HG02852 (cell line): ENCODE measurements around the gene OSBPL8.
"Not testable (repeated sequence)": the region's sequence is repeated elsewhere in the genome, so short reads cannot be mapped to it uniquely, and the experiment has no call there.

Source experiments
- ATAC-seq: cut with Tn5 transposase; IDR thresholded peaks from one replicate; pipeline ENCODE4 v1.9.1; 2021; ENCODE audit warnings: mild to moderate bottlenecking, moderate library complexity; ENCODE audit not compliant: unreplicated experiment

The OSBPL8 gene

DNA sequence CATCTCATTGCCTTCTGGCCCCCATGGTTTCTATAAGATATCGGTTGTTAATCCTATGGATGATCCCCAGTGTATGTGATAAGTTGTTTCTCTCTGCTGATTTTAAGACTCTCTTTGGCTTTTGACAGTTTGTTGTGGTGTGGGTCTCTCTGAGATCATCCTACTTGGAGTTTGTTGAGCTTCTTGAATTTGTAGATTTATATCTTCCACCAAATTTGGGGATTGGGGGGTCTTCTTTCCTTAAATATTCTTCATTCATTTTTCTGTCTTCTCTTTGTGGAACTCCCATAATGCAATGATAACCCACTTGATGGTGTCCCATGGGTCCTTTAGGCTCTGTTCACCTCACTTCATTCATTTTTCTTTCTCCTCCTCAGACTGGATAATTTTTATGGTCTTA, 191.3 kb downstream of the OSBPL8 start:
- no peak for ATAC-seq

DNA sequence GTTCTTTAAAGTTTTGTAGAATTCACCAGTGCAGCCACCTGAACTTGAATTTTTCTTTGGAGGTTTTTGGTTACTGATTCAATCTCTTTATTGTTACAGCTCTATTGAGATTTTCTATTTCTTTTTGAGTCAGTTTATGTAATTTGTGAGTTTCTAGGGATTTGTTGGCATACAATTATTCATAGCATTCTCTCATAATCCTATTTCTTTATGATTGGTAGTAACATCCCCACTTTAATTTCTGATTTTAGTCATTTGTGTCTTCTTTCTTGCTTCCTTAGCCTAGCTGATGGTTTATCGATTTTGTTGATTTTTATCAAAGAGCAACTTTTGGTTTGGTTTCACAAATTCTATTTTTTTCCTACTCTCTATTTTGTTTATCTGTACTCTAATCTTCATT, 193.4 kb downstream of the OSBPL8 start:
- ATAC-seq, result no peak

DNA sequence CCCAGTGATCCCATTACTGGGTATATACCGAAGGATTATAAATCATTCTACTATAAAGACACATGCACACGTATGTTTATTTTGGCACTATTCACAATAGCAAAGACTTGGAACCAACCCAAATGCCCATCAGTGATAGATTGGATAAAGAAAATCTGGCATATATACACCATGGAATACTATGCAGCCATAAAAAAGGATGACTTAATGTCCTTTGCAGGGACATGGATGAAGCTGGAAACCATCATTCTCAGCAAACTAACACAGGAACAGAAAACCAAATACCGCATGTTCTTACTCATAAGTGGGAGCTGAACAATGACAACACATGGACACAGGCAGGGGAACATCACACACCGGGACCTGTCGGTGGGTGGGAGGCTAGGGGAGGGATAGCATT, 195.4 kb downstream of the OSBPL8 start:
- not testable (repeated sequence) for ATAC-seq

DNA sequence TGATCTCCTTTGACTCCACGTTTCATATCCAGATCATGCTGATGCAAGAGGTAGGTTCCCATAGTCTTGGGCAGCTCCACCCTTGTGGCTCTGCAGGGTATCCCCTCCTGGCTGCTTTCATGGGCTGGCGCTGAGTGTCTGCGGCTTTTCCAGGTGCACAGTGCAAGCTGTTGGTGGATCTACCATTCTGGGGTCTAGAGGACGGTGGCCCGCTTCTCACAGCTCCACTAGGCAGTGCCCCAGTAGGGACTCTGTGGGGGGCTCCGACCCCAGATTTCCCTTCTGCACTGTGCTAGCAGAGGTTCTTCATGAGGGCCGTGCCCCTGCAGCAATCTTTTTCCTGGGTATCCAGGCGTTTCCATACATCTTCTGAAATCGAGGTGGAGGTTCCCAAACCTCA, 199.3 kb downstream of the OSBPL8 start:
- no peak for ATAC-seq

GRCh38 chr12:76356071-76356470, 203.5 kb downstream of the OSBPL8 start:
- no peak for ATAC-seq

DNA sequence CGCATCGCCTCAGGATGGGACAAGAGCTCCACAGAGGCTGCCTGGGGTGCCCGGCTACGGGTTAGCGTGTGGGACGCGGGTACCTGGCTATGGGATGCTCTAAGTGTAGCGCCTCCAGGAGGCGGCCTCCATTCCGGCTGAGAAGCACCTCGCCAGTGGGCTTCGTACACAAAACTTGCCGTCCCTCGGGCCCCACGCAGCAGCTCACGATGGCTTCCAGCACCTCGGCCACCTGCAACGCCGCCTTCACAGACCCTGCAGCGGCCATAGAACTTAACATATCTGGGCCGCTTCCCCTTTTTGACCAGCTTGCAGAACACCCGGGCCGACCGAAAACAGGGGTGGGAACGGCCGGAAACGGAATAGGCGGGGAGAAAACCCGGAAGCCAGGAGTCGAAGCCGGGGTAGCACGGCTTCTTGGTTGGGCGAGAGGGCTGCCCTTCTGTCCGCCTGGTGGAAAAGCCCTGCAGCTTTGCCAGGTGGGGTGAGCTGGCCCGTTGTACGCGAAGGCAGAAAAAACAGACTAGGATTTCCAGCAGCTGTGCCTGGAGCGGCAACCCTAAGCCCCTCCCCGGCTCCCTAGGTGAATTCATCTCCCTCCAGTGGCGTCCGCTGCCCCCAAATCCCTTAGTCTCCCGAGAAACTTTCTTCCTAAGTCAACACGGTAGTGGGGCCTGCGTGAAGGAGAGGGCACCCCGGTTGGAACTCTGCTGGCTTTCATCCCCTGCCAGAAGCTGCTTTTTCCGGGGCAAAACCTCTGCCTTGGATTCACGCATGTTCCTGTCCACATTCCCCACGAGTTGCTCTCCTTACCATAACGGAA, 211.3 kb downstream of the OSBPL8 start, which contains the start of gene BBS10:
Gene BBS10, minus strand, starts transcription at position 337 of the 823 bp plus-strand sequence. Its CDS starts 57 bp downstream, at position 280.
- peak; percentile 96 for ATAC-seq

GRCh38 chr12:76346798-76347420, 212.7 kb downstream of the OSBPL8 start:
- peak; percentile 27 for ATAC-seq

- no peak for ATAC-seq
These were observed 213.3 kb downstream of the OSBPL8 start for GRCh38 chr12:76346236-76346635.

DNA sequence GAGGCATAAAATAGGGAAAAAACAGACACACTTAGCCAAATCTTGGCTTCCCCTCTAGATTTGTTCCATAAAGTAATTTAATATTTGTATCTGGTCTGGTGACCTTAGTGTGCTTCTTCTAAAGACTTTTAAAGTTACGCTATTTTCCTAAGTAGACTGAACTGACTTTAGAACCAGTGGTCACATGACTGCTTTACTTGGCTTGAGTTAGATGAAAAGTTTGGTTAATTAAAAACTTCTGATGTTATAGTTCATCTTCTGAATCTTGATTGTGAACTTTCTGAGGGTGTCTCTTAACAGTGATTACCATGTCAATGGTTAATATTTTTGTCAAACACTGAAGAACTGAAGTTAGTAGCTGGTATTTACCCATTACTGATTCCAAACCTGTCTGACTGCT, 214.0 kb downstream of the OSBPL8 start:
- no peak for ATAC-seq

- no peak for ATAC-seq
These were observed 218.0 kb downstream of the OSBPL8 start for GRCh38 chr12:76341436-76342030.

DNA sequence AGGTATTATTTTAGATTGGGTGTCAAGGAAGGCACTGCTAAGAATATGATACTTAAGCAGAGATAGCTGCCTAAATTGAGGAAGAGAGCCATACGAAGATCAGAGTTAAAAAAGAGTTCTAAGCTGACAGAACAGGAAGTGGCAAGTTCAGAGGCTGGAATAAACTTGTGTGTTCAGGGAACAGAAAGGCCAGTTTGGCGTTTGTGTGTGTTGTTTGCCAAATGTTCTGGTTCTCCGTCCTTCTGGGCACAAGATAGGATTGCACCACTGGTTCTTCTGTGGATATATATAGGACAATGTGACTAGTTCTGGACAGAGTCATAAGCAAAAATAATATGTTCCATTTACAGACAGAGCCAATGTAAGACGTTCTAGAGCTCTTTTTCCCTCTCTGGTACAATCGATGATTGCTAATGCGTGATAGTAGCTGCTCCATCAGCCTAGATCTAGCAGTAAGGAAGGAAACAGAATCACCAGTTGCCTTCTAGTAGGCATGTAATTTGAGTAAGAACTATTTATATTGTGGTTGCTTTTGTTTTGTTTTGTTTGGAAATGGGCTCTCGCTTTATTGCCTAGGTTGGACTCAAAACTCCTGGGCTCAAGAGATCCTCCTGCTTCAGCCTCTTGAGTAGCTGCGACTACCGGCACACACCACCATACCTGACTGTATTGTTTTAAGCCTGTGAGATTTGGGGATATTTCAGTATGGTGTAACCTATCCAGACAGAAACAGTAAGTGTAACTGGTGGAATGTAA, 218.7 kb downstream of the OSBPL8 start:
- no peak for ATAC-seq

GRCh38 chr12:76337583-76337982, 222.0 kb downstream of the OSBPL8 start:
- no peak for ATAC-seq

DNA sequence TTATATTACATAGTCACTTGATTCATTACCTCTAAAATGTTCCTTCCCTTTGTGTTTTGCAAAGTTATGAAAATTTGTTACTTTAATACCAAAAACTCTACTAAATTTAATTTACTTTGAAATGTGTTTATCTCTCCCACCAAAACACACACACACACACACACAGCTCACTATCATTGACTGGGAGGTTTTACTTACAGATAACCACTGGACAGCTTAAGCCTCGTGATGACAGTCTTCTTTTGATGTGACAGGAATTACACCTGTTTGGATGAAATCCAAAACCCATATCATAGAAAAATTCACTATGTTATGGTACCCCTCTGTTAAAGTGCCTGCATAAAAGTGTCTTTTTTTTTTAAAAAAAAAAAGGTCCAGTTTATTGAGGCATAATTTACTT, 227.0 kb downstream of the OSBPL8 start:
- ATAC-seq, result no peak

DNA sequence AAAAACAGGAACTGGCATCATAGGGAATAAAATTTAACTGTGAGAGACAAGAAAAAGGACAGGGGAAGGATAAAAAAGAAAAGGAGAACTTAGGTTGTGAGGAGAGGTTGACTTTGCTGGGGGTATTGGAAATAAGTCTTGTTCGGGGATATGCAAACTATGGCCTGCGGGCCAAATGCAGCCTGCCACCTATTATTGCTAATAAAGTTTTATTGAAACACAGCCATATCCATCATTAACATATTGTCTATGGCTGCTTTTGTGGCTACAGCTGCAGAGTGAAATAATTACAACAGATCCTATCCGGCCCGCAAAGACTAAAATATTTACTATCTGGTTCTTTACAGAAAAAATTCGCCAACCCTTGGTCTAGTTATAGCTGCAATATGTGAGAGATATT, 230.0 kb downstream of the OSBPL8 start:
- no peak for ATAC-seq

DNA sequence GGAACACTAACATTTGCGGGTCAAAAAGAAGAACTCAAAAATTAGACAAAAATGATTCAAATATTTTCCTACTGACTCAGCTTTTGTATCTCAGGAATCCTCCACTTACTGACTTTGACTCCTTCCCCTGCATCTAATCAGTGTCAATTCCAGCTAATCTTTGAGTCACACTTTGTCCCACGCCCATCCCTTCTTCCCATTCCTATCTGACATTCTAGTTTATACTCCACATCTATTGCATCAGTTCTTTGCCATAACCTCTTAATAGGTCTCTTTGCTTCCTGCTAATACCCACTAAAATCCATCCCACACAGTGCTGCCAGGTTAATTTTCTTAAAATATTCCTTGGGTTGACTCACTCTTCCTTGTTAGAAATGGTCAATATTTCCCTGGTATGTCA, 230.4 kb downstream of the OSBPL8 start:
- no peak for ATAC-seq

- not testable (repeated sequence) for ATAC-seq
These were observed 239.8 kb downstream of the OSBPL8 start for GRCh38 chr12:76319595-76320319.

- no peak for ATAC-seq
These were observed 240.6 kb downstream of the OSBPL8 start for GRCh38 chr12:76318773-76319594.

DNA sequence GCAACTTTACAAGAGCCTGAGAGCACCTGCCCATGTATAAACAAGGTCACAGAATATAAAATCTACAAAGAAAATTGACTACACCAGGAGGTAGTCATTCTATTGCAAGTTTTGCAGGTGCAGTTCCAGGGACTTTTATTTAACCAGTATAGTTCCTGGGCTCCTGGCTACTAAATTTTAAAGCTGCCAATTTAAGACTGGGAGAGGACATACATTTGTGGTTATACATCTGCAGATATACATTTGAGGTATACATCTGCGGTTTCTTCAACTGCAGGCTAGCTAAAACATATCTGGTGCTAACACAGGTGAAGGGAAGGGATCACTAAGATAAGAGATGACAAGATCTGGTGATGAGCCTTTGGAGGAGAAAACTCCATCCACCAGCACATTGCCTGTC, 241.6 kb downstream of the OSBPL8 start:
- ATAC-seq, result no peak

DNA sequence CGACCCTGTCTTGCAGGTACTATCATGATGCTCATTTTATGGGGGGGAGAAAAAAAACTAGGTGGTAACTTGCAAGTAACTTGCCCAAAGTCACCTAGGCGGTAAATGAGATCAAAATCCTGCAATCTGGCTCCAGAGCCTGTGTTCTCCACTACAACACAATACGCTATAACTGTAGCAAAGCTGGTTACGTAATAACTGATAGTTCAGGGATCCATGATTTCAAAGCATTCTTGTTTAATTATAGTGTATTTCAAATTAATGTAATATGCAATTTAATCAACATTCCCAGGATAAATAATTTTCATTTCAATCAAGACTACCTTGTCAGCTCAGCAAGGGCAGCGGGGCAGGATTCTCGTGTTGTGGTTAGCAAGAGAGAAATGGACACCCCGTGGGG, 243.1 kb downstream of the OSBPL8 start:
- ATAC-seq, result no peak

- no peak for ATAC-seq
These were observed 246.3 kb downstream of the OSBPL8 start for GRCh38 chr12:76313299-76313698.
